ENCODE data around the gene AK9.

DNA sequence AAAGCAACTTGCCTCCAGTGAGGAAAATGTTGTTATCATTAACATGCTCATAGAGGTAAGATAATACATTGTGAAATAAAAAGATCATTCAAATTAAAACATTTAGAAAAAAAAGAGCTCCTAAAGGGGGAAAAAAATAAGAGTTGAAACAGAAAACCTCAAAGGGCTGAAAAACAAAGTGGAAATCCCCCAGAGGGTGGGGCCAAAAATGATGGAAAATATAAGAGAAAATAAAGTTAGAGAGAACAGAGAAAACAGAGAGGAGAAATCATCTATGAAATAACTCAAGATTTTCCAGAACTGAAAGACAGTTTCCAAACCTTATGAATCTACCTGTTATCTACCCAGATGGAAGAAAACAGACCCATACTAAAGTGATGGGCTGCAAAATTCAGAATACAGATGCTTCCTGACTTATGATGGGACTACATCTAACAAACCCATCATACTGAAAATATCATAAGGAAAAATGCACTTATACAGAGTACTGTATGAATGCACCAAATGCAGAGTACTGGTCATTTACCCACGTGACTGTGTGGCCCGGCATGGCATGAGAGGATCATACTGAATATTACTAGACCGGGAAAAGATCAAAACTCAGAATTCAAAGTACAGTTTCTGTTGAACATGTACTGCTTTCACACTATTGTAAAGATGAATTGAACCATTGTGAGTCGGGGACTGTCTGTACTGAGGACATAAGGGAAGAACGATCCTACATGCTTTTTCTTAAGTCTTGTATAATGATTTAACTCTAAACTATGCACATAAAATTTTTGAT is 212.0 kb downstream of the AK9 start:
- TF ChIP-seq POLR2A (IDR thresholded peaks at IDR 0.05), result no peak
- TF ChIP-seq, protein P1, sequence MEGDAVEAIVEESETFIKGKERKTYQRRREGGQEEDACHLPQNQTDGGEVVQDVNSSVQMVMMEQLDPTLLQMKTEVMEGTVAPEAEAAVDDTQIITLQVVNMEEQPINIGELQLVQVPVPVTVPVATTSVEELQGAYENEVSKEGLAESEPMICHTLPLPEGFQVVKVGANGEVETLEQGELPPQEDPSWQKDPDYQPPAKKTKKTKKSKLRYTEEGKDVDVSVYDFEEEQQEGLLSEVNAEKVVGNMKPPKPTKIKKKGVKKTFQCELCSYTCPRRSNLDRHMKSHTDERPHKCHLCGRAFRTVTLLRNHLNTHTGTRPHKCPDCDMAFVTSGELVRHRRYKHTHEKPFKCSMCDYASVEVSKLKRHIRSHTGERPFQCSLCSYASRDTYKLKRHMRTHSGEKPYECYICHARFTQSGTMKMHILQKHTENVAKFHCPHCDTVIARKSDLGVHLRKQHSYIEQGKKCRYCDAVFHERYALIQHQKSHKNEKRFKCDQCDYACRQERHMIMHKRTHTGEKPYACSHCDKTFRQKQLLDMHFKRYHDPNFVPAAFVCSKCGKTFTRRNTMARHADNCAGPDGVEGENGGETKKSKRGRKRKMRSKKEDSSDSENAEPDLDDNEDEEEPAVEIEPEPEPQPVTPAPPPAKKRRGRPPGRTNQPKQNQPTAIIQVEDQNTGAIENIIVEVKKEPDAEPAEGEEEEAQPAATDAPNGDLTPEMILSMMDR (IDR thresholded peaks at IDR 0.05), result no peak

Data from lower leg skin (tissue), 3 donors.